Activated CD8-positive, alpha-beta memory T cell treated with anti-CD3 and anti-CD28 coated beads, Interleukin-2, amount 50 U/mL, for 1 hour (primary cell): ENCODE results near the gene MYL10.

Experiments
- DNase-seq: peaks from one replicate; pipeline ENCODE4 v3.0.0-alpha.2; 2020; ENCODE audit errors: extremely low read depth

Gene MYL10

DNA sequence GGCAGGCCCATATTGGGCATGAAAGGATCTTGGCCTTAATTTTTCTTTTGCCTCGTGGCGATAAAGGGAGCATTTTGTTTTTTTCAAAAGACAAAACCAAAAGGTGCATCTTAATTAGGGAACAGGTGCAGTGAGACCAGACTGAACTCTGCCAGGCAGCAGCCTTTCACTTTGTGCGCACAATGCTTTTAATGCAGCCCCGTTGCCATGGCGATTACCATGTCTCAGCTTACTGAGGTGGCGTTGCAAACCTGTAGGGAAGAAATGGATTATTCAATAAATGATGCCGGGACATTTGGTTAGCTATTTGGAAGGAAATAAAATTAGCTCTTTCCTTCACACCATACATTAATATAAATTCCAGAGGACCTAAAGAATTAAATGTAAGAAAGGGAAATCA lies 61.9 kb downstream of the MYL10 start:
- DNase-seq, result no peak

DNA sequence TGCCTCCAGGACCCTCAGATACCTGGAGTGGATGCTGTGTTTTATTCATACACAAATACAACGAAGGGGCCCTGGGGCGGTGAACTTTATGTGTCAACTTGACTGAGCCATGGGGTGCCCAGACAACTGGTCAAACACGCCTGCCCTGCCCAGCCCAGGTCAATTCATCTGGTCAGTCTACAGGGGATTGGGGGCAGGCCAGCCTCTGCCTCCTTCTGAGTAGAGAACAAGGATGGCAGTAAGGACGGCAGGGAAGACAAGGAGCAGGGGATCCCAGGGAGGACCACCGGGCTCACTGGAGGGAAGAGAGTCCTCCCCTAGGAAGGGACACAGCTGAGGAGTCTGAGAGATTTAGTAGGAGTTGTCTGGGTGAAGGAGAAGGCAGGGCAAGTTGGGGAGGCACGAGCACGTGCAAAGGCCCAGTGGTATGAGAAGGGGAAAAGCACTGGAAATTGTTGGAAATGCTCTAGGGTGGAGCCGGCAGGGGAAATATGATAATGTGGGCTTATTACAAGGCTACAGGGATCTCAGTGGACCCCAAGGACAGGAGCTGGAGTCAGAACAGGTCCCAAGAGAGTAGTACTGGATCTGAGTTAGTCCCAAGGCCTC lies 63.4 kb downstream of the MYL10 start:
- DNase-seq, result no peak

DNA sequence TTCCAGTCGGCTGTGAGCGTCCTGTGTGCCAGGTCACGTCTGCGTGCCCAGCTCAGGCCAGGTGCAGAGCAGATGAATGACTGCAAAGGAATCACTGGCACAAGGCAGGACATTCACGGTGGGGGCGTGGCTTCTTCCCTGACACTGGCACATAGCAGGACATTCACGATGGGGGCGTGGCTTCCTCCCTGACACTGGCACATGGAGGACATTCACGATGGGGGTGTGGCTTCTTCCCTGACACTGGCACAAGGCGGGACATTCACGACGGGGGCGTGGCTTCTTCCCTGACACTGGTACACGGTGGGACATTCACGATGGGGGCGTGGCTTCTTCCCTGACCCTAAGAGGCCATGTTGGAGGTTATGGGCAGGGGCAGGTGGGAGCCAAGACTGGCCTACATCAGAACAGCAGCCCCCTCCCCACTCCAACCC lies 64.3 kb downstream of the MYL10 start:
- no peak for DNase-seq

DNA sequence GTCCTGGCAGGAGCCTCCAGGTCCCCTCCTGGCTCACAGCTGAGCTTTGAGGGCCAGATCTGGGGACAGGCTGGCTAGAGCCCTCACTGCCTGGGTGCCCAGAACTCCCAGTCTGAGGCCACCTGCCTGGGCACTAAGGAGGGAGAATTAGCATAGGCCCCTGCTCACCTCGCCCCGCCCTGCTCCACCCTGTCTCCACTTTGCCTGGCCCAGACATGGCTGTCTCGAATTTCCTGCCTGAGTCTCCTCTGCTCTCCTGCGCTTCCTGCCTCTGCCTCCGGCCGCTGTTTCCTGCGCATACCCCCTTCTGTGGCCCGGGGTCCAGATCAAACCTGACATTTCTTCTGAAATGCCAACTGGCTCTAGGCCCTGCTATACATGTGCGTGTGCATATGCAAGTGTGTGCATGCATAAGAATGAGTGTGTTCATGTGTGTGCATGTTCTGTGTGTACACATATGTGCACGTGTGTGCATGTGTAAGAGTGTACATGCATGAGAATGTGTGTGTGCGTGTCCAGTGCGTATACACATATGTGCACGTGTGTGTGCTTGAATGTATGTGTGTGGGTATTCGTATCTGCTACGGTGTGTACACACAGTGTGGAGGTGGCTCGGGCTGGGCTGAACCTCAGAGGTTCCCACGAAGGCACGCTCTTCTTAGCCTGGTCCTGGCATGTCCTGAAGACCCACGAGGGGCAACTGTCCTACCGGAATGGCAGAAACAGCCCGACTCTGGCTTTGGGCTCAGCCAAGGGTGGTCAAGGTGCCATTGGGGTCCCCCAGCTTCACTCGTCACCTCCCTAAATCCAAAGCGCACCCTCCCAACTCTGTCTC lies 64.9 kb downstream of the MYL10 start:
- DNase-seq, result no peak
